Osteocyte (in vitro differentiated cells): Measurements from ENCODE around the gene IFT52. TPM values are rescaled to one million over a fixed set of nuclear protein-coding genes. Genes with fewer than 3 reads are reported as not detected.
A peak's percentile ranks its signal among the peaks of the same experiment; 100 is the strongest.

Source experiments
- DNase-seq: peaks from one replicate; pipeline ENCODE4 v3.0.0; 2021; ENCODE audit warnings: mixed read lengths; ENCODE audit not compliant: unreplicated experiment; ENCODE audit errors: extremely low spot score
- H3K27ac Mint-ChIP-seq: one replicate; pipeline ENCODE4 v1.8.0; 2021; ENCODE audit warnings: mild to moderate bottlenecking, mixed read lengths; ENCODE audit not compliant: unreplicated experiment
- H3K27me3 Mint-ChIP-seq: one replicate; pipeline ENCODE4 v1.8.0; 2021; ENCODE audit warnings: mixed read lengths; ENCODE audit not compliant: unreplicated experiment
- H3K36me3 Mint-ChIP-seq: one replicate; pipeline ENCODE4 v1.8.0; 2021; ENCODE audit warnings: mixed read lengths; ENCODE audit not compliant: unreplicated experiment
- H3K4me1 Mint-ChIP-seq: one replicate; pipeline ENCODE4 v1.8.0; 2021; ENCODE audit warnings: mixed read lengths; ENCODE audit not compliant: unreplicated experiment
- H3K4me3 Mint-ChIP-seq: one replicate; pipeline ENCODE4 v1.8.0; 2021; ENCODE audit warnings: mild to moderate bottlenecking, moderate library complexity, mixed read lengths; ENCODE audit not compliant: unreplicated experiment
- H3K9me3 Mint-ChIP-seq: one replicate; pipeline ENCODE4 v1.8.0; 2021; ENCODE audit warnings: mixed read lengths; ENCODE audit not compliant: unreplicated experiment
- CTCF ChIP-seq: fragments of 200-600 bp; sonication (generic); IDR thresholded peaks from 2 replicates; pipeline ENCODE4 v1.5.0; 2021; ENCODE audit warnings: antibody characterized with exemption, mild to moderate bottlenecking, moderate library complexity
- total RNA-seq: library from RNA; stranded (reverse); gene quantifications from 2 replicates; pipeline ENCODE4 v1.2.1, GENCODE V29; 2021

The IFT52 gene
- total RNA-seq, 1 donor from 2014 or later: 55.3 TPM

GRCh38 chr20:43662943-43663655 is 72.4 kb downstream of the IFT52 start:
- H3K4me3 Mint-ChIP-seq: no peak overlapping the region
- peaks cover 11% of the 10 kb centered on the region for H3K4me1 Mint-ChIP-seq
- H3K27ac Mint-ChIP-seq: no peak overlapping the region
- H3K9me3 Mint-ChIP-seq: no peaks in the 10 kb centered on the region
- no peak for TF ChIP-seq CTCF
- H3K27me3 Mint-ChIP-seq: peaks cover 4% of the 10 kb centered on the region
- H3K36me3 Mint-ChIP-seq: no peaks in the 10 kb centered on the region
- DNase-seq: no peak

GRCh38 chr20:43665466-43666176 is 74.9 kb downstream of the IFT52 start:
- Mint-ChIP-seq H3K27me3 (peaks cover 4% of the 10 kb centered on the region), H3K36me3 (no peaks in the 10 kb centered on the region), H3K4me1 (peaks cover 11% of the 10 kb centered on the region), H3K4me3 (no peak overlapping the region), H3K9me3 (no peaks in the 10 kb centered on the region), H3K27ac (no peak overlapping the region)
- DNase-seq: no peak
- no peak for TF ChIP-seq CTCF

GRCh38 chr20:43666376-43667328 is 75.9 kb downstream of the IFT52 start, which contains the start of gene MYBL2:
Gene MYBL2, plus strand, starts transcription at chr20:43667114. Its CDS starts 170 bp downstream, at chr20:43667284.
- no peak for TF ChIP-seq CTCF
- H3K27ac Mint-ChIP-seq: no peak within 1 kb of the TSS
- peaks cover 4% of the 10 kb centered on the region for H3K27me3 Mint-ChIP-seq
- no peaks in the 10 kb centered on the region for H3K9me3 Mint-ChIP-seq
- no peaks in the 10 kb centered on the region for H3K36me3 Mint-ChIP-seq
- peaks cover 11% of the 10 kb centered on the region for H3K4me1 Mint-ChIP-seq
- peak within 1 kb of the TSS; percentile 69 for H3K4me3 Mint-ChIP-seq
- DNase-seq: peak; percentile 87

- H3K27ac Mint-ChIP-seq: no peak overlapping the region
- DNase-seq: no peak
- TF ChIP-seq CTCF: no peak
Observed at GRCh38 chr20:43667341-43668132, 76.8 kb downstream of the IFT52 start.

More at GRCh38 chr20:43667341-43668132, 76.8 kb downstream of the IFT52 start:
- Mint-ChIP-seq H3K36me3 (no peaks in the 10 kb centered on the region), H3K4me3 (peak overlapping the region; percentile 68), H3K4me1 (peaks cover 11% of the 10 kb centered on the region), H3K27me3 (no peaks in the 10 kb centered on the region), H3K9me3 (no peaks in the 10 kb centered on the region)
